GM12878 (cell line): Measurements from ENCODE around the gene CENPP. TPM values are rescaled to one million over a fixed set of nuclear protein-coding genes. Genes with fewer than 3 reads are reported as not detected.

Experiments
- CBFB ChIP-seq: IDR thresholded peaks from 2 replicates; pipeline ENCODE4 v1.6.1; 2016; ENCODE audit warnings: antibody characterized with exemption, low read depth
- MYB ChIP-seq: fragments of 150-350 bp; IDR thresholded peaks from 2 replicates; pipeline ENCODE4 v1.6.1; 2014; ENCODE audit warnings: mild to moderate bottlenecking, low read depth, low read length, borderline replicate concordance
- PRDM15 ChIP-seq: fragments of 450-650 bp; formaldehyde crosslinking; IDR thresholded peaks from 2 replicates; pipeline ENCODE4 v1.4.0; 2020; ENCODE audit warnings: mild to moderate bottlenecking, moderate library complexity
- REST ChIP-seq: IDR thresholded peaks from 2 replicates; pipeline ENCODE4 v1.6.1; 2012; ENCODE audit warnings: mild to moderate bottlenecking, low read depth, low read length
- SP1 ChIP-seq: IDR thresholded peaks from one replicate; pipeline ENCODE4 v1.6.1; 2011; ENCODE audit warnings: low read depth, low read length
- SREBF2 ChIP-seq: IDR thresholded peaks from 2 replicates; pipeline ENCODE4 v1.6.1; 2012; ENCODE audit warnings: mild to moderate bottlenecking, low read length
- ZNF217 ChIP-seq: fragments of 450-650 bp; IDR thresholded peaks from 2 replicates; pipeline ENCODE4 v1.6.1; 2017; ENCODE audit warnings: antibody characterized with exemption, mild to moderate bottlenecking
- ZSCAN29 ChIP-seq: fragments of 450-650 bp; IDR thresholded peaks from 2 replicates; pipeline ENCODE4 v1.6.1; 2017; ENCODE audit warnings: mild to moderate bottlenecking, moderate library complexity
- polyA plus RNA-seq, 11 experiments: library from polyadenylated mRNA; depleted of rRNA in 4 of 11; unstranded in 6 of 11; stranded (reverse) in 5 of 11; fragments of >200 nt; fragmentation: Nextera tagmentation in 4 of 11; fragmentation: Illumina TruSeq in 1 of 11; extraction: Ambion mirVana in 4 of 11; extraction: Trizol in 1 of 11; gene quantifications; 1 replicate in 1 of 11; 2 replicates in 10 of 11; pipeline versions ENCODE4 v1.2.1 to v1.2.3, GENCODE V29; 2011 to 2016; ENCODE audit warnings: inconsistent platforms in 2 of 11, missing spikeins in 2 of 11, low read depth in 1 of 11
- total RNA-seq, 4 experiments: library from RNA; depleted of rRNA in 3 of 4; stranded (reverse); fragments of >200 nt in 3 of 4; fragmentation: Illumina TruSeq in 1 of 4; extraction: Trizol in 1 of 4; gene quantifications; 2 replicates each; pipeline versions ENCODE4 v1.2.1 to v1.2.3, GENCODE V29; 2013 to 2021
- TF ChIP-seq, protein P1 (sequence below): fragments of 450-650 bp; formaldehyde crosslinking; IDR thresholded peaks from 2 replicates; pipeline ENCODE4 v1.5.0; 2022; ENCODE audit warnings: mild to moderate bottlenecking, missing genetic modification characterization
- TF ChIP-seq, protein P2 (sequence below): fragments of 450-650 bp; formaldehyde crosslinking; IDR thresholded peaks from 2 replicates; pipeline ENCODE4 v1.4.0; 2022; ENCODE audit warnings: mild to moderate bottlenecking, moderate library complexity
- TF ChIP-seq, protein P3 (sequence below): IDR thresholded peaks from 2 replicates; pipeline ENCODE4 v1.6.1; 2011; ENCODE audit warnings: mild to moderate bottlenecking, low read depth, low read length, moderate library complexity; ENCODE audit not compliant: insufficient replicate concordance

Gene CENPP
- total and polyA plus RNA-seq, 10 of the 15 experiments (the other 5 are each of a cell fraction or from before 2014, with no cell fraction given), result 9.4 to 31.4 (median 19.8) TPM

DNA sequence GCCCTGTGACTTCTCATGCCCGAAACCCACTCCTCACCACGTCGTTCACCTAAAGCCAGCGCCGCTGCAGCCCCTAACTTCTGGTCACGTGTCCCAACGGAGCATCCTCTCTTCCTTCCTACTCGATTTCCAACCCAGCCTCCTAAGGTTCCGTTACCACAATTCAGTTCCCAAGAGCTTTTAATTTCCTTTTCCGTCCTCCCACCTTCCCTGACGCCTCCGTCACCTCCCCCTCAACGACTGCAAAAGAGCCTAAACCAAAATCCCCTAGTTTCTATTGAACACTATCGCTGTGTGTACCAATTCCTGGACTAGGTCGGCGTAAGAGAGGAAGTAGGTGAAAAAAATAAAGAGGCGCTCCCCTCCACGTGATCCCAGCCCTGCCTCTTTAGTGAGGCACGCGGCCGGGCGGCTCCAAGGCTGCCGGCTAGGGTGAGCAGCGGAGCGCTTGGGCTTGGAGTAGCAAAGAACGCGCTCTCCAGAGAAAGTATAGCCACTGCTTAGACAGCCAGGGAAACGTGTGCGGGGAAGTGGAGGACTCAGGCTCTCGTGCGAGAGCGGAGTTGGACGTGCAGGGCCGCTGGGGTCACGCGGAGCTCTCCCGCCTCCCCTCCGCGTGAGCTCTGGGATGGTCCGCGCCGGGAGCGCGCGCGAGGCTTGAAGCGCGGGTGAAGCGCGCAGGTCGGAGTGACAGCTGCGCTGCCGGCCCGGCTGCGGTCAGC lies at the start of gene CENPP, which contains the start of gene NOL8 (continued):
- TF ChIP-seq PRDM15 (CRISPR knock-in tag) (0 out of 2 replicates have a peak, but pooled peaks have one; percentile 56), MYB (0 out of 2 replicates have a peak, but pooled peaks have one; percentile 39), SREBF2 (0 out of 2 replicates have a peak, but pooled peaks have one; percentile 42), ZNF217 (no peak), ZSCAN29 (peak; percentile 29; the same call in 1 of the 2 replicates), REST (no peak), SP1 (peak; percentile 85), CBFB (peak; percentile 10; the same call in 1 of the 2 replicates)
- TF ChIP-seq, protein P1, sequence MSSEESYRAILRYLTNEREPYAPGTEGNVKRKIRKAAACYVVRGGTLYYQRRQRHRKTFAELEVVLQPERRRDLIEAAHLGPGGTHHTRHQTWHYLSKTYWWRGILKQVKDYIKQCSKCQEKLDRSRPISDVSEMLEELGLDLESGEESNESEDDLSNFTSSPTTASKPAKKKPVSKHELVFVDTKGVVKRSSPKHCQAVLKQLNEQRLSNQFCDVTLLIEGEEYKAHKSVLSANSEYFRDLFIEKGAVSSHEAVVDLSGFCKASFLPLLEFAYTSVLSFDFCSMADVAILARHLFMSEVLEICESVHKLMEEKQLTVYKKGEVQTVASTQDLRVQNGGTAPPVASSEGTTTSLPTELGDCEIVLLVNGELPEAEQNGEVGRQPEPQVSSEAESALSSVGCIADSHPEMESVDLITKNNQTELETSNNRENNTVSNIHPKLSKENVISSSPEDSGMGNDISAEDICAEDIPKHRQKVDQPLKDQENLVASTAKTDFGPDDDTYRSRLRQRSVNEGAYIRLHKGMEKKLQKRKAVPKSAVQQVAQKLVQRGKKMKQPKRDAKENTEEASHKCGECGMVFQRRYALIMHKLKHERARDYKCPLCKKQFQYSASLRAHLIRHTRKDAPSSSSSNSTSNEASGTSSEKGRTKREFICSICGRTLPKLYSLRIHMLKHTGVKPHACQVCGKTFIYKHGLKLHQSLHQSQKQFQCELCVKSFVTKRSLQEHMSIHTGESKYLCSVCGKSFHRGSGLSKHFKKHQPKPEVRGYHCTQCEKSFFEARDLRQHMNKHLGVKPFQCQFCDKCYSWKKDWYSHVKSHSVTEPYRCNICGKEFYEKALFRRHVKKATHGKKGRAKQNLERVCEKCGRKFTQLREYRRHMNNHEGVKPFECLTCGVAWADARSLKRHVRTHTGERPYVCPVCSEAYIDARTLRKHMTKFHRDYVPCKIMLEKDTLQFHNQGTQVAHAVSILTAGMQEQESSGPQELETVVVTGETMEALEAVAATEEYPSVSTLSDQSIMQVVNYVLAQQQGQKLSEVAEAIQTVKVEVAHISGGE (CRISPR knock-in tag), result peak; percentile 95
- TF ChIP-seq, protein P2, sequence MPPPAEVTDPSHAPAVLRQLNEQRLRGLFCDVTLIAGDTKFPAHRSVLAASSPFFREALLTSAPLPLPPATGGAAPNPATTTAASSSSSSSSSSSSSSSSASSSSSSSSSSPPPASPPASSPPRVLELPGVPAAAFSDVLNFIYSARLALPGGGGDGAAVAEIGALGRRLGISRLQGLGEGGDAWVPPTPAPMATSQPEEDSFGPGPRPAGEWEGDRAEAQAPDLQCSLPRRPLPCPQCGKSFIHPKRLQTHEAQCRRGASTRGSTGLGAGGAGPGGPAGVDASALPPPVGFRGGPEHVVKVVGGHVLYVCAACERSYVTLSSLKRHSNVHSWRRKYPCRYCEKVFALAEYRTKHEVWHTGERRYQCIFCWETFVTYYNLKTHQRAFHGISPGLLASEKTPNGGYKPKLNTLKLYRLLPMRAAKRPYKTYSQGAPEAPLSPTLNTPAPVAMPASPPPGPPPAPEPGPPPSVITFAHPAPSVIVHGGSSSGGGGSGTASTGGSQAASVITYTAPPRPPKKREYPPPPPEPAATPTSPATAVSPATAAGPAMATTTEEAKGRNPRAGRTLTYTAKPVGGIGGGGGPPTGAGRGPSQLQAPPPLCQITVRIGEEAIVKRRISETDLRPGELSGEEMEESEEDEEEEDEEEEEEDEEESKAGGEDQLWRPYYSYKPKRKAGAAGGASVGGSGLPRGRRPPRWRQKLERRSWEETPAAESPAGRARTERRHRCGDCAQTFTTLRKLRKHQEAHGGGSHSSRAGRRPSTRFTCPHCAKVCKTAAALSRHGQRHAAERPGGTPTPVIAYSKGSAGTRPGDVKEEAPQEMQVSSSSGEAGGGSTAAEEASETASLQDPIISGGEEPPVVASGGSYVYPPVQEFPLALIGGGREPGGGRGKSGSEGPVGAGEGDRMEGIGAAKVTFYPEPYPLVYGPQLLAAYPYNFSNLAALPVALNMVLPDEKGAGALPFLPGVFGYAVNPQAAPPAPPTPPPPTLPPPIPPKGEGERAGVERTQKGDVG (CRISPR knock-in tag), result no peak
- TF ChIP-seq, protein P3, sequence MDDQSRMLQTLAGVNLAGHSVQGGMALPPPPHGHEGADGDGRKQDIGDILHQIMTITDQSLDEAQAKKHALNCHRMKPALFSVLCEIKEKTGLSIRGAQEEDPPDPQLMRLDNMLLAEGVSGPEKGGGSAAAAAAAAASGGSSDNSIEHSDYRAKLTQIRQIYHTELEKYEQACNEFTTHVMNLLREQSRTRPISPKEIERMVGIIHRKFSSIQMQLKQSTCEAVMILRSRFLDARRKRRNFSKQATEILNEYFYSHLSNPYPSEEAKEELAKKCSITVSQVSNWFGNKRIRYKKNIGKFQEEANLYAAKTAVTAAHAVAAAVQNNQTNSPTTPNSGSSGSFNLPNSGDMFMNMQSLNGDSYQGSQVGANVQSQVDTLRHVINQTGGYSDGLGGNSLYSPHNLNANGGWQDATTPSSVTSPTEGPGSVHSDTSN, result peak; percentile 88
